ENCODE results near the gene RAB1B.
A peak's percentile ranks its signal among the peaks of the same experiment; 100 is the strongest.
"Not testable (repeated sequence)": the region's sequence is repeated elsewhere in the genome, so short reads cannot be mapped to it uniquely, and the experiment has no call there.

The RAB1B gene

DNA sequence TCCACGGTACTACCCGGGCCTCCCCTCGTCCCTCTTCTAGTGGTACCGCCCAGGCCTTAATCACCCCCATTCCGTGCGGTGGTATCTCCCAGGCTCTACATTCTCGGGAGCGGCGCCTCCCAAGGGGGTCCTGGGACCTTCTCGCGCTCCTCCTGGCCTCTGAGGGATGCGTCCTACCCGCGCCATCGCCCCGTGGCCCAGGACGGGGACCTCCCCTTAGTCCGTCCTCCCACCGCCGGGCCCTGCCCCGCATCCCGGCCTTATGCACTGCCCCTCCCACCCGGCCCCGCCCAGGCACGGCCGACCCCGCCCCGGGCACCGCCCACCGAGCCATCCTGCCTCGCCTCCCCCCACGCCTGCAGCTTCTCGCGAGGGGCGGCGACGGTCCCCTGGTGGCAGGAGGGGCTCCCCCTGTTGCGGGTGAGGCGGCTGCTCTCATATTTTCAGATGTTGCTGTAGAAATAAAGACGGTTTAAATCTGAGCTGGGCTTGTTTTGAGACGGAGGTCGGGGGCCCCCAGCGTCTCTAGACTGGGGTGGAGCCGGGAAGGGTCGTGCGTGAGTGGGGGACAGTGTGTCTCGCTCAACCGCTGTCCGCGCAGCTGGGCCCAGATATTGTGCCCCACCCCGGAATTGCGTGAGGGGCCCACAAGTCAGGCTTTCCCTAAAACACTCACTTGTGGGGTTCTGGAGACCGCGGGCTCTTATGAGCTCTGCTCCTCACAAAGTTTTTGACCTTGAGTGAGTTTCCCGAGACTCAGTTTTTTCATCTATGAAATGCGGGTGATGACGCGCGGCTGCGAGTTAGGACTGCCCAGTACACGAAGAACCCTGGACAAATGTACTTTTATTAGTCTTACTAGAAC lies 828 bp upstream of the RAB1B start:
- peak; percentile 89 for DNase-seq

DNA sequence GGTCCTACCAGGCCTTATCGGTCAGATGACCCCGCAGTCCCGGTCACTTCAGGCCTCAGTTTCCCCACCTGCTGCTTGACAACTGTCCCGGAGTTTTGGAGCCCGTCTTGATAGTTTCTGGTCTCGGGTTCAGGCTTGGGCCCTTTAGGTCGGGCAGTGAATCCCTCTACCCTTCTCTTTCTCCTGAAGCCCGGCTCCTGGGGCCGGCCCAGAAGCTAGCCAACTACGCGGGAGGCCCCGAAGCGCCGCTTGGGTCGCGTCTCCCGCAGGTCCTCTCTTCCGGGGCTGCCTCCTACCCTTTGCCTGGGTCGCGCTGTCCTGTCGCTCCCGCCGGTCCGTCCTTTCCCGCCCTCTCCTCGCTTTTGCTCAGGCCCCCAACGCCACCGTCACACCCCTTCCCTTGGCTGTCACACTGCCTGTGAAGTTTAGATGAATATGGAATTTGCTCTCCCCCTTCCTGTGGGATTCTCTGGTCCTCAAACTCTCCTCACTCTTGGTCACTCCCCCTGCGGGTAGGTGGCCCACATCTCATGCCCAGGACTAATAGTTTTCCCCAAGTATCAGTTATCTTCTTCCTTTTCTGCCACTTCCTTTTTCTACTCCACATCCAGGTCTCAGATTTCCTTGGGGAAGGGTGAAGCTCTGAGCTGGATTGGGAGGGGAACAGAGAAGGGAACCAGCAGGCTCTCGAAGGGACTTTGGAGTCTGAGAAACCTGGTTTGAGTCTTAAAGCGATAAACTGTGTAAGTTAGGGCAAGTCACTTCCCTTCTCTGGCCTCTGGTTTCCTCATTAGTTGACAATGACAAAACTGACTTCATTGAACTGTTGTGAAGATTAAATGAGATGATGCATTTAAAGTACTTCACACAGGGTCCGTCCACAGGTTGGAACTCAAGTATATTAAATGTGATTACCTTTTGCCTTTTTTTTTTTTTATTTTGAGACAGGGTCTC lies 790 bp downstream of the RAB1B start:
- DNase-seq = peak; percentile 45

DNA sequence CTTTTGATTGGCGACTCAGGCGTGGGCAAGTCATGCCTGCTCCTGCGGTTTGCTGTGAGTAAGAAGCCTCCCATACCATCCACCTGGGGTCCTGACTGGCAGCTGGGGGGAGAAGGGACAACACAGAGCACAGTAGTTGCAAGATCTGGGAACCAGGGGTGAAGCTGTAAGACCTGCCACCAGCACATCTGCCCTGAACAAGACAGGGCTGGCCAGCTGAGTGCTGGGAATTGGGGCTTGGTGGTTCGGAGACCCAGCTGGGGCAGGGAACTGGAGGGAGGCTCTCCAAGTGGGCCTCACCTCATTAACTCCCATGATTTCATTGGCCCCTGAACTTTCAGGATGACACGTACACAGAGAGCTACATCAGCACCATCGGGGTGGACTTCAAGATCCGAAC lies 3.4 kb downstream of the RAB1B start:
- DNase-seq = no peak

DNA sequence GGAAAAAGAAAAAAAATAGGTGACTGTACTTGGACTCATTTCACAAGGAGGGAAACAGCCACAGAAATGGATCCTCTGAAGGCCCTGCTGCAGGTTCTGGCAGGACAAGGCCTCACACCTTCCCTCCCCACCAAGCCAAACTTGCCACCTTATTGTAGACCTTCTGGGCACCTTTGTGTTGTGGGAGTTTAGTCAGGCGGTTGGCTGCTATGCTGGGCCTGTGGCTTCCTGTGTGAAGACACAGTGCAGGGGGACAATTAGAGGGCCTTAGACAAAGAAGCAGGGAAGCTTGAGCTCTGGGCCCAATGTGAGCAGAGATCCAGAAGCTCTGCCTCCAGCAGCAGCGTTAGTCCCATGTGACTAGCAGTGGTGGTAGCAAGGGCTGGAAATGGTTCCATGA lies 4.2 kb downstream of the RAB1B start:
- DNase-seq = no peak

DNA sequence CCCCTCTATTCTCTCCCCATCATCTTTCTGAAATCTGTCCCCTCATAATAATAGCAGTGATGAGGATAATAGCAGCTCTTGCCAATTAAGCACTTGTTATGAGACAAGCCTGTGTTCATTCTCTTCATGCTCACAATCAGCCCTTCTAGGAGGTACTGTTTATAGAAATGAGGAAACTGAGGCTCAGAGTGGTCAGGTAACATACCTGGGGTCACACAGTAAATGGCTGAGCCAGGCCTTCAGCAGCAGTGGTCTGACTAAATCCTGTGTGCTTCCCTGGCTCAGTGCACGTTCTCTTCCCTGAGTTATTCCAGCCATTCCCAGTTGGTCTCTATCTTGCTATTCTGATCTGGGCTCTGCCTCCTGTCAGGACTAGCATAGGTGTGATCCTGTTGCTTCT lies 5.8 kb downstream of the RAB1B start:
- no peak for DNase-seq

DNA sequence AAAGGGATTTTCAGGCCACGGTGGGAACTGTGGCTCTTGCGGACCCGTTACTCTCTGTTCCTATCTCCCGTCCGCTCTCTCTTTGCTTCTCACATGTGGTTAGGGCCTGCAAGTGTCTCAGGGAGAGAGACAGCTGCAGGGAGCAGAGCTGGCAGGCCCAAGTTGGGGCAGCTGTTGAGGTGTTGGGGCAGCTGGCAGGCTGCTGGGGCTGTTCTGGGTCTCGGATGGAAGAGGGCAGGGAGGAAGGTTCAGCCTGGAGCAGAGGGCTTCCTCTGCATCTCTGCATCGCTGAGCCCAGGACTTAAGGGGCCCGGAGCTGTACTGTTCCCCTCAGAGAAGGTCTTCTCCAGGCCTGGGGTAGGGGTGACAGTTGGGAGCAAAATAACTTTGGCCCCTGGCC lies 7.0 kb downstream of the RAB1B start:
- DNase-seq = no peak

DNA sequence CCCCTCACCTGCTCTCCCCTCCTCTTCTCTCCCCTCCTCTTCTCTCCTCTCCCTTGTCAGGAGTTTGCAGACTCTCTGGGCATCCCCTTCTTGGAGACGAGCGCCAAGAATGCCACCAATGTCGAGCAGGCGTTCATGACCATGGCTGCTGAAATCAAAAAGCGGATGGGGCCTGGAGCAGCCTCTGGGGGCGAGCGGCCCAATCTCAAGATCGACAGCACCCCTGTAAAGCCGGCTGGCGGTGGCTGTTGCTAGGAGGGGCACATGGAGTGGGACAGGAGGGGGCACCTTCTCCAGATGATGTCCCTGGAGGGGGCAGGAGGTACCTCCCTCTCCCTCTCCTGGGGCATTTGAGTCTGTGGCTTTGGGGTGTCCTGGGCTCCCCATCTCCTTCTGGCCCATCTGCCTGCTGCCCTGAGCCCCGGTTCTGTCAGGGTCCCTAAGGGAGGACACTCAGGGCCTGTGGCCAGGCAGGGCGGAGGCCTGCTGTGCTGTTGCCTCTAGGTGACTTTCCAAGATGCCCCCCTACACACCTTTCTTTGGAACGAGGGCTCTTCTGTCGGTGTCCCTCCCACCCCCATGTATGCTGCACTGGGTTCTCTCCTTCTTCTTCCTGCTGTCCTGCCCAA lies 7.7 kb downstream of the RAB1B start:
- DNase-seq = no peak

DNA sequence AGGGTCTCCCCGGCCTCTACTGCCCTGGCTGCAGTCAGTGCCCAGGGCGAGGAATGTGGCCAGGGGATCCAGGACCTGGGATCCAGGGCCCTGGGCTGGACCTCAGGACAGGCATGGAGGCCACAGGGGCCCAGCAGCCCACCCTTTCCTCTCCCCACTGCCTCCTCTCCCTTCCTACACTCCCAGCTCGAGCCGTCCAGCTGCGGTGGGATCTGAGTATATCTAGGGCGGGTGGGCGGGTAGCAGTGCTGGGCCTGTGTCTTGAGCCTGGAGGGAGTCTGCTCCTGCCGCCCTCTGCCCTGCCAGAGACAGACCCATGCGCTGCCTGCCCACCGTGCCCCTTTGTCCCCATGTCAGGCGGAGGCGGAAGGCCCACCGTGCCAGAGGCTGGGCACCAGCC lies 8.2 kb downstream of the RAB1B start:
- not testable (repeated sequence) for DNase-seq

DNA sequence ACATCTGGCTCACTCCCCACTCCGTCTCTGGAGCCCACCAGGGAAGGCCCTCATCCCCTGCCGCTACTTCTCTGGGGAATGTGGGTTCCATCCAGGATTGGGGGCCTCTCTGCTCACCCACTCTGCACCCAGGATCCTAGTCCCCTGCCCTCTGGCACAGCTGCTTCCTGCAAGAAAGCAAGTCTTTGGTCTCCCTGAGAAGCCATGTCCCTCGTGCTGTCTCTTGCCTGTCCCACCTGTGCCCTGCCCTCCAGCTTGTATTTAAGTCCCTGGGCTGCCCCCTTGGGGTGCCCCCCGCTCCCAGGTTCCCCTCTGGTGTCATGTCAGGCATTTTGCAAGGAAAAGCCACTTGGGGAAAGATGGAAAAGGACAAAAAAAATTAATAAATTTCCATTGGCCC lies 8.6 kb downstream of the RAB1B start:
- not testable (repeated sequence) for DNase-seq

DNA sequence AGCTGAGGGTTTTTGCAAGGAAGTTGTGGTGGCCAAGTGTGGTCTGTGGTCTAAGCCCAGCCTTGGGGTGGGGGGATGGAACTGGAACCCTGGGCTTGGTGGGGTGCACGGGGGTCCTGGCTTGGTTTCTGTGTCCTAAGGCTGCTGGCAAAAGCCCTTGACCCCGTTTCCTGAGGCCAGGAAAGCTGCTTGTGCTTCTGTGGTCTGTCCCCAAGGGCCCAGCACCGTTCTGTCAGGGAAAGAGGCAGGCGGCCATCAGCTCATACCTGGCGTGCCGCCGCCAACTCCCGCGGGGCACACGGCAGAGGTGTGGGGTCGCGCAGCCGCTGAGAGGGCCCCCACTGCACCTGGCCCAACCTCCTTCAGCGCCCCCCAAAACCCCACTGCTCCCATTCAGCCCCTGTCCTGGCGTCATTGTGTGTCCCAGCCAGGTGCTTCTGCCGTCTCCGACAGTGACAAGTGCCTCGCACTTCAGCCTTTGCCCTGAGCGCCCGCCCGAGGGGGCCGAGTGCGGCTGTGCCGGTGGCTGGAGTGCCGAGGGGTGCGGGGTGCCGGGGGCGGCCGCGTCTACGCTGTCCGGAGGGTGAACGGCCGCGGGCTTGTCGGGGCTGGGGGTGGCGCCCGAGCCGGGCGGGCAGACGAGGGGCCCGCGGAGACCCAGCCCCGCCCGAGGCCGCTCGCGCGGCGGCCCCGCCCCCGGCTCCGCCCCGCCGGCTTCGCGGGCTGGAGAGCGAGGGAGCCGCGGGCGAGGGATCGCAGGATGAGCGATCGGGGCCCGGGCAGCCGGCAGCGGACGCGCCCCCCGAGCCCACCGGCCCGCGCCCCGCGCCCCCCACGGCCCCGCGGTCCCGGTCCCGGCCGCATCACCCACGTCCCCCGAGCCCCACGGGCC lies 9.3 kb downstream of the RAB1B start, which contains the start of gene CNIH2:
Gene CNIH2, plus strand, starts transcription at position 705 of the 892 bp plus-strand sequence. CDS start 282 bp downstream, outside the sequence.
- DNase-seq = peak; percentile 22

DNA sequence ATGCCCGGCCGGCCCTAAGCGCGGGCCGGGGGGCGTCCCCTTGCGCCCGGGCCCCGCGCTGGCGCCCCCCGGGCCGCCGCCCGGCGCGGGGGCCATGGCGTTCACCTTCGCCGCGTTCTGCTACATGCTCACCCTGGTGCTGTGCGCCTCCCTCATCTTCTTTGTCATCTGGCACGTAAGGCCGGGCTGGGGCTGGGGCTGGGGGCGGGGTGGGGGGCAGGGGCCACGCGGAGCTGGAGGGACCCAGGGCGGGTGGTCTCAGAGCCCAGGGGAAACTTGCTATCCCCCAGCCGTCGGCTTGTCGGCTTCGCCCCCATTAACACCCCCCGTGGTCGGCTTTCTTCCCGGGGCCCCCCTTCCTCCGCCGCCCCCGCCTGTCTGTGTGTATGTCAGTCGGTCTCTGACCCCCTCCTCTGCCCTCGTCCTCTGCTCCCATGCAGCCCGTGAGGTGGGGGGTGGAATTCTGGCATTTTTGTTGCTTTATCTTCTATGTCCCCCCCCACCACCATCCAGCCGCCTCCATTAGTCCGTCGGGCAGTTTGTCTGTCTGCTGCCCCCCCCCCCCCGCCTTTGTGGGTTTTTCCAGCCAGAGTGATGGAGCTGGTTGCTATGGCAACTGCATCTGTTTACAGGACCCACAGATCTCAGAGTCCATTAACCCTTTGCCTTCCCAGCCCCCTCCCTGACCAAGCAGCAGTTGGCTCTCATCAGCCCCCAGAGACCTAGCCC lies 10.1 kb downstream of the RAB1B start:
- DNase-seq = peak; percentile 25

DNA sequence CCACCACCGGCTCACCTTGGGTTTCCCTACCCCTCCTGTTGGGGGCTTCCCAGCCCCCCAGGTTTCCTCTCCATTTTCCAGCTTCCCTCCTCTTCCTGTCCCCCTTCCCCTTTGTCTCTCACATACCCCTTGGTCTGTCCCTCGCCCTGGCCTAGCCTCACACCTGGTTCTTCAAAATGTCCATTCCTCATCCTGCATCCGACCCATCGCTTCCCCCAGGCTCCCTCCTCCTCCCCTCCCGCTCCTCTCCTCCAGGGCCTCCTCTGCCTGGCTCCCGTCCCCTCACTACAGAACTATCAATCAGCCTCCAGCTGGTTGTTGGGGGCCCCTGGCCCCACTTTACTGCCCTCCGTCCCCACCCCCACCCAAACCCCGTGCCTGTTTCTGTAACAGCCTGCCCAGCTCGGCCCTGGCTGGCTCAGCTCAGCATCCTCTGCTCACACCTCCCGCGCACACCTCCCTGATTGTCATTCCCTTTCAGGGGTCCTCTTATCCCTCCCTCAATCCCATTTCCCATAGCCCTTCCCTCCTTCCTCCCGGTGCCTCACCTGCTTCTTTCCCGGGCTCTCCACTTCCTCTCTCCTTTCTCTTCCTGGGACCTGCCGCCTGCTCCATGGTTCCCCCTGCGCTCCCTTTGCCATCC lies 10.8 kb downstream of the RAB1B start:
- DNase-seq = no peak

DNA sequence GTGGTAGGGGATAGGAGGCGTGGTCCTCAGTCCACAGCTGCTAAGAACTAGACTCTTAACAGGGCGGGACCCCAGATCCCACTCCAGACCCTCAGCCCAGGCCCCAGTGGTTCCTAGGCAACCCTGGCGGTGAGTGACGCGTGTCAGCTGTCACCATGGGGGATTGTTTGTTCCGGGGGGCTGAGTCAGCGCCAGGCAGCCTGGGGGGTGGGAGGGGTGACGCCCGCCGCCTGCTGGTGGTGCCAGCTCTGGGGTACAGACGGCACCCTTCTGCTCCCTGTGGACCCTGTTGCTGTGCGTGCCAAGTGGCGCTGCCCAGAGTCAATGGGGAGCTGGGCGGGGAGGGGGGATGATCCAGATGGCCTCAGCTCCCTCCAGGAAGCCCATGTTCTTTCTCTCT lies 12.0 kb downstream of the RAB1B start:
- no peak for DNase-seq

DNA sequence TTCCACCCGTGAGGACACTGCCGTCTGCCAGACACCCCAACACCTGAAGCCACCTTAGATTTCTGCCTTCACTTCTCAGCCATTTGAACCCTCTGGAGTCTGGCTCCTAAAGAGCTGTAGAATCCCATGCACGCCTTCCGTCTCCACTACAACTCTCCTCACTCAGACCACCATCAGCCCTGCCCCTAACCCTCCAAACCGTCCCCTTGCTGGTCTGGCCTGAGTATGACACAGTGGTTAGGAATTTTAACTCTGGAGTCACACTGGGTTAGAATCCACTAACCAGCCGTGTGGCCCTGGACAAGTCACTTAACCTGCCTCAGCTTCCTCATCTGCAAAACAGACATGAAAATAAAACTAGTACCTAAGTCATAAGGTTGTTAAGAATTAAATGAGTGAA lies 12.6 kb downstream of the RAB1B start:
- DNase-seq = no peak

DNA sequence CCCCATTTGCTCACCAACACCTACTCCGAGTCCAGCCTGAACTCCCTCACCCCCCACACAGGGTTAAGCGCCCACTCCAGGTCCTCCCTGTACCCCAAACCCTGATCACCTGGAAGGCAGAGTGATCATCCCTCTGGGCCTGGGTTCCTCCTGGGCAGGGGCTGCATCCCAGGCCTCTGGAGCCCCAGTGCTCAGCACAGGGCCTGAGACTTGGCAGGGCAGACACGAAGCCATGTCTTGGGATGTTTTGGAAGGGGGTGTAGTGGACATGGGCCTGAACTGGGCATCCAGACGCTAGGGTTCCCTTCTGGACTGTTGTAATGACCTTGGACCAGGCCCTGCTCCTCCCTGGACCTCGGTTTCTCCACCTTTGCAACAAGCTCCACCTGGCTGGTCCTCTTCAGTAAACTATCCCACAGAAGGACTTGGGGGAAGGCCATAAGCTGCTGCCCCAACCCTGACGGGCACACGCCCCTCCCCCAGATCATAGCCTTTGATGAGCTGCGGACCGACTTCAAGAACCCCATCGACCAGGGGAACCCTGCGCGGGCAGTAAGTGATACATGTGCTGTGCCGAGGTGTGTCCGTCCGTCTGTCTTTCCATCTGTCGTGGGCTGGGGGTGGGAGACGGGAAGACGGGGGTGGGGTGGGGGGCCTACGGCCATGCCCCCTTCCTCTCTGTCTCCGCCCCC lies 13.5 kb downstream of the RAB1B start:
- DNase-seq = no peak

DNA sequence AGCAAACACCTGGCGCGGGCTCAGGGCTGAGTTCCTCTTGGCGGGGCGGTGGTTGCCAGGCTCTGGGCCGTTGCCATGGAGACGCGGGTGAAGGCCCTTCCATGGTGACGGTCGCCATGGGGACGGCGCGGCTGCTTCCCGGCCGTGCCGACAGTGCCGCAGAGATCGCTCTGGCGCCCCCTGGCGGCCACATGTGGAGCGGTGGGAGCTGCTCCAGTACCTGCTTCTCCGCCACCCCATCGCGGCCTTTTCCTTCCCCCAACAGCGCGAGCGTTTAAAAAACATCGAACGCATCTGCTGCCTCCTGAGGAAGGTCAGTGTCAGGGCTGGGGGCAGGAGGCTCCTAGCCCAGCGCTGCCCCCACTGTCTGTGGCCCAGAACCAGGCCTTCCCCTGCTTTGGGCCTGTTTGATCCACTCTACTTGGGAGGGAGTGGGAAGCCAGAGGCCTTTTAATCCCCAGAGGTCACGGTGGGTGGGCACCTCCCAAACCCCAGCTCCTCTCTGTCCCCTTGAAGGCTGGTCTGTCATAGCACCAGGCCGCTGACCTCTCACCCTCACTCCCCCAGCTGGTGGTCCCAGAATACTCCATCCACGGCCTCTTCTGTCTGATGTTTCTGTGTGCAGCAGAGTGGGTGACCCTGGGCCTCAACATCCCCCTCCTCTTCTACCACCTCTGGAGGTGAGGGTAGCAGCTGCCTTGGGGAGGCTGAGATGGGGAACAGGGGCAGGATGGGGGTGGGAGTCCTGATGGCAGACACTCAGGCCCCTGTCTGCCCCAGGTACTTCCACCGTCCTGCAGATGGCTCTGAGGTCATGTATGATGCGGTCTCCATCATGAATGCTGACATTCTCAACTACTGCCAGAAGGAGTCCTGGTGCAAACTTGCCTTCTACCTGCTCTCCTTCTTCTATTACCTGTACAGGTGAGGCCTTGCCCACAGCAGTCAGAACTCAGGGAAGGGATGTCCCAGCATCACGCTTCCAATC lies 14.3 kb downstream of the RAB1B start:
- peak; percentile 93 for DNase-seq

DNA sequence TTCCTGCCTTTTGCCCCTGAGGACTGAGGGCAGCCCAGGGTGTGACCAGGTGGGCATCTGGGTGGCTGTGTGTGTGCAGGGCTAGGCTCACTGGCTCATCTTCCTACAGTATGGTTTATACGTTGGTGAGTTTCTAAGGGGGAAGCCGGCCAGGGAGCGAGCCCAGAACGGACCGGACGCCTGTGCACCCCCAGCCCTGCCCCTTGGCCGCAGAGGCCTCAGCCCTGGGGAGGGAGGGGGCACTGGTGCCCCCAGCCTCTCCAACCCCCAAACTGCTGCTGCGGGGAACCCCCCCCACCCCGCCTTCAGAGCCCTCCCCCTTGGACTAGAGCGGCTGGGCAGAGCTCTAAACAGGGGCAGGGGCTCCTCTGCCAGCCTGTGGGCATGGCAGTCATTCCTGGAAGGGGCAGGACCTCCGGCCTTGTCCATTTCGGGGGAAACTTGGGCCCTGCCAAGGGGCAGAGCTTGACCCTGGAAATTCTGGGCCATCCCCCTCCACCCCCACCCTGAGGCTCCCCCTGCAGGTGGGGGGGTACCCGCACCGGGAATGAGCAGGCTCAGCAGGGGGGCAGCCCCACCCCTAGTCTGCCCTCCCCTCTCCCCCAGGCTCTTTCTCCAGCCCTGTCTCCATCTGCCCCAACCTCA lies 15.1 kb downstream of the RAB1B start:
- DNase-seq = no peak

DNA sequence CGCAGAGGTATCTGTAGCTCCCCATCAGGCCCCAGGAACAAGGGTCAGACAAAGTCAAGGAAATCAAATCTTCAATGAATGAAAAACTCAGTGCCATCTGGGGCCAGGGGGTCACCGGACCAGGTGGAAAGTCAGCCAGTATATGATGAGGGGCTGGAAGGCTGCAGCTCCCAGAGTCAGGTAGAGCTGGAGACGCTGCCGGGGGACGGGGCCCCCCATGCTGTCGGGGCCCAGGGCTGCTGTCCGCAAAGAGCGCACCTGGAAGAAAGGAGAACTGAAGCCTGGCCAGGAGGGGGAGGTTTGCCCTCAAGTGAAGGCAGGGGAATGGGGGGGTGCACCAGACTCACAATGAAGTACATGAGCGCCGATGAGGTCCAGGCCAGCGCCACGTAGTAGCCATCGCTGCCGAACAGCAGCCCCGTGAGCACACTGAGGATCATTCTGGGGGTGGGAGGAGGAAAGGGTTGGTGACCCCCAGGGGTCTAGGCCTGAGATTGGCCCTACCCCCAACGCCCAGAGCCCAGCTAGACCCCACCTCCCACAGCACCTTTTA lies 16.2 kb downstream of the RAB1B start:
- no peak for DNase-seq
